CD4-positive, CD25-positive, alpha-beta regulatory T cell (primary cell): ENCODE measurements around the gene FHIT. TPM values are rescaled to one million over a fixed set of nuclear protein-coding genes. Genes with fewer than 3 reads are reported as not detected.
"Not testable (repeated sequence)": the region's sequence is repeated elsewhere in the genome, so short reads cannot be mapped to it uniquely, and the experiment has no call there.

Source experiments
- ATAC-seq, 2 donors: fragments of 150-1000 bp; cut with Tn5 transposase; one replicate each; pipeline ENCODE4 v1.10.0; 2021; ENCODE audit warnings: low read depth in 2 of 2, moderate number of reproducible peaks in 2 of 2, moderate library complexity in 1 of 2
- DNase-seq, 3 donors: peaks; one replicate each; pipeline versions ENCODE4 v3.0.0 to v3.0.0-alpha.2; 2012 to 2022; ENCODE audit warnings: mixed read lengths in 1 of 3
- H3K27ac ChIP-seq: one replicate; pipeline ENCODE4 v1.7.0; 2013; ENCODE audit warnings: mild to moderate bottlenecking, low read length; ENCODE audit not compliant: insufficient read depth, poor library complexity, severe bottlenecking
- H3K27me3 ChIP-seq: one replicate; pipeline ENCODE4 v1.7.0; 2013; ENCODE audit warnings: low read length; ENCODE audit not compliant: control insufficient read depth, insufficient read depth
- H3K36me3 ChIP-seq: one replicate; pipeline ENCODE4 v1.7.0; 2013; ENCODE audit warnings: mild to moderate bottlenecking, low read length, moderate library complexity; ENCODE audit not compliant: control insufficient read depth, insufficient read depth
- H3K4me1 ChIP-seq: 2 replicates; pipeline ENCODE4 v1.7.0; 2013; ENCODE audit warnings: mild to moderate bottlenecking, low read length; ENCODE audit not compliant: insufficient read depth, control insufficient read depth, poor library complexity, severe bottlenecking
- H3K4me3 ChIP-seq: one replicate; pipeline ENCODE4 v1.7.0; 2013; ENCODE audit warnings: low read depth, mild to moderate bottlenecking, low read length, moderate library complexity
- H3K9me3 ChIP-seq, 2 experiments: 1 replicate in 1 of 2; 2 replicates in 1 of 2; pipeline ENCODE4 v1.7.0; 2013; ENCODE audit warnings: low read length in 2 of 2, mild to moderate bottlenecking in 1 of 2, moderate library complexity in 1 of 2; ENCODE audit not compliant: control insufficient read depth in 2 of 2
- H3K27ac Mint-ChIP-seq, 3 donors: one replicate each; pipeline ENCODE4 v1.8.0; 2020 to 2022; ENCODE audit warnings: mild to moderate bottlenecking in 3 of 3, mixed read lengths in 3 of 3, moderate library complexity in 2 of 3
- H3K27me3 Mint-ChIP-seq: one replicate; pipeline ENCODE4 v1.8.0; 2022; ENCODE audit warnings: mild to moderate bottlenecking, mixed read lengths
- H3K36me3 Mint-ChIP-seq: one replicate; pipeline ENCODE4 v1.8.0; 2020; ENCODE audit warnings: mixed read lengths
- H3K4me1 Mint-ChIP-seq, 4 donors: one replicate each; pipeline ENCODE4 v1.8.0; 2020 to 2022; ENCODE audit warnings: mixed read lengths in 4 of 4, mild to moderate bottlenecking in 1 of 4
- H3K4me3 Mint-ChIP-seq, 4 donors: one replicate each; pipeline ENCODE4 v1.8.0; 2020 to 2022; ENCODE audit warnings: mild to moderate bottlenecking in 4 of 4, mixed read lengths in 4 of 4, moderate library complexity in 3 of 4
- H3K9me3 Mint-ChIP-seq, 7 donors: one replicate each; pipeline ENCODE4 v1.8.0; 2020 to 2022; ENCODE audit warnings: mixed read lengths in 7 of 7, mild to moderate bottlenecking in 3 of 7, moderate library complexity in 2 of 7
- polyA plus RNA-seq, 4 donors: library from polyadenylated mRNA; unstranded; fragments of 300-500 nt; fragmentation: Illumina TruSeq; gene quantifications; one replicate each; pipeline ENCODE4 v1.2.3, GENCODE V29; 2021
- total RNA-seq: library from RNA; stranded (reverse); gene quantifications from one replicate; pipeline ENCODE4 v1.2.3, GENCODE V29; 2022

Gene FHIT
- total and polyA plus RNA-seq, 5 donors from 2014 or later, result 7.8 to 120 (median 14.4) TPM

- H3K4me1 Mint-ChIP-seq, result no peaks in the 10 kb centered on the region
- no peak for ATAC-seq
These were observed 23.5 kb downstream of the FHIT start for GRCh38 chr3:61227799-61228198.

GRCh38 chr3:61226166-61226686, 25.0 kb downstream of the FHIT start:
- H3K4me3 Mint-ChIP-seq, result no peak overlapping the region
- H3K9me3 ChIP-seq, result no peaks in the 10 kb centered on the region
- DNase-seq (no peak), ATAC-seq (no peak)
- no peak overlapping the region for H3K4me3 ChIP-seq
- no peaks in the 10 kb centered on the region for H3K27me3 ChIP-seq
- peaks cover 0 to 4% (median 0%) of the 10 kb centered on the region in 7 donors for H3K9me3 Mint-ChIP-seq
- no peaks in the 10 kb centered on the region for H3K36me3 Mint-ChIP-seq
- H3K27ac ChIP-seq, result no peak overlapping the region
- H3K4me1 ChIP-seq, result no peaks in the 10 kb centered on the region
- H3K27ac Mint-ChIP-seq, result no peak overlapping the region
- H3K27me3 Mint-ChIP-seq, result no peaks in the 10 kb centered on the region
- no peaks in the 10 kb centered on the region for H3K36me3 ChIP-seq
- H3K4me1 Mint-ChIP-seq, result no peaks in the 10 kb centered on the region

More at GRCh38 chr3:61227799-61228198, 23.5 kb downstream of the FHIT start:
- Mint-ChIP-seq H3K27me3 (no peaks in the 10 kb centered on the region), H3K4me3 (no peak overlapping the region), H3K27ac (no peak overlapping the region), H3K36me3 (no peaks in the 10 kb centered on the region), H3K9me3 (peaks cover 0 to 4% (median 0%) of the 10 kb centered on the region in 7 donors)
- Histone ChIP-seq H3K4me1 (no peaks in the 10 kb centered on the region), H3K36me3 (no peaks in the 10 kb centered on the region), H3K27ac (no peak overlapping the region), H3K9me3 (no peaks in the 10 kb centered on the region), H3K27me3 (no peaks in the 10 kb centered on the region), H3K4me3 (no peak overlapping the region)
- DNase-seq, result no peak

GRCh38 chr3:61224823-61225222, 26.4 kb downstream of the FHIT start:
- DNase-seq (no peak), ATAC-seq (no peak)
- no peaks in the 10 kb centered on the region for H3K9me3 ChIP-seq
- H3K36me3 ChIP-seq, result no peaks in the 10 kb centered on the region
- H3K4me1 Mint-ChIP-seq, result no peaks in the 10 kb centered on the region
- H3K27me3 Mint-ChIP-seq, result no peaks in the 10 kb centered on the region
- H3K36me3 Mint-ChIP-seq, result no peaks in the 10 kb centered on the region
- no peak overlapping the region for H3K4me3 Mint-ChIP-seq
- H3K27ac ChIP-seq, result no peak overlapping the region
- H3K9me3 Mint-ChIP-seq, result peaks cover 0 to 5% (median 0%) of the 10 kb centered on the region in 7 donors
- no peak overlapping the region for H3K27ac Mint-ChIP-seq
- H3K4me3 ChIP-seq, result no peak overlapping the region
- H3K4me1 ChIP-seq, result no peaks in the 10 kb centered on the region
- H3K27me3 ChIP-seq, result no peaks in the 10 kb centered on the region

GRCh38 chr3:61223451-61223850, 27.8 kb downstream of the FHIT start:
- H3K4me3 Mint-ChIP-seq, result no peak overlapping the region
- no peaks in the 10 kb centered on the region for H3K4me1 Mint-ChIP-seq
- no peaks in the 10 kb centered on the region for H3K4me1 ChIP-seq
- H3K4me3 ChIP-seq, result no peak overlapping the region
- H3K36me3 ChIP-seq, result no peaks in the 10 kb centered on the region
- H3K9me3 ChIP-seq, result no peaks in the 10 kb centered on the region
- H3K9me3 Mint-ChIP-seq, result peaks cover 0 to 6% (median 0%) of the 10 kb centered on the region in 7 donors
- no peak overlapping the region for H3K27ac Mint-ChIP-seq
- H3K27ac ChIP-seq, result no peak overlapping the region
- DNase-seq (no peak), ATAC-seq (no peak)
- H3K27me3 Mint-ChIP-seq, result no peaks in the 10 kb centered on the region
- H3K27me3 ChIP-seq, result no peaks in the 10 kb centered on the region
- H3K36me3 Mint-ChIP-seq, result no peaks in the 10 kb centered on the region

GRCh38 chr3:61222467-61222866, 28.8 kb downstream of the FHIT start:
- Mint-ChIP-seq H3K27me3 (no peaks in the 10 kb centered on the region), H3K4me3 (no peak overlapping the region), H3K4me1 (no peaks in the 10 kb centered on the region), H3K27ac (no peak overlapping the region), H3K9me3 (peaks cover 0 to 6% (median 1%) of the 10 kb centered on the region in 7 donors), H3K36me3 (no peaks in the 10 kb centered on the region)
- no peak for DNase-seq
- H3K9me3 ChIP-seq, result no peaks in the 10 kb centered on the region
- no peaks in the 10 kb centered on the region for H3K4me1 ChIP-seq
- H3K27me3 ChIP-seq, result no peaks in the 10 kb centered on the region
- H3K36me3 ChIP-seq, result no peaks in the 10 kb centered on the region
- no peak for ATAC-seq
- H3K27ac ChIP-seq, result no peak overlapping the region
- no peak overlapping the region for H3K4me3 ChIP-seq

- no peaks in the 10 kb centered on the region for H3K9me3 ChIP-seq
- no peaks in the 10 kb centered on the region for H3K27me3 ChIP-seq
- no peak overlapping the region for H3K4me3 Mint-ChIP-seq
- H3K9me3 Mint-ChIP-seq, result peaks cover 0 to 6% (median 2%) of the 10 kb centered on the region in 7 donors
- H3K4me1 ChIP-seq, result no peaks in the 10 kb centered on the region
- DNase-seq (no peak), ATAC-seq (no peak)
- no peak overlapping the region for H3K27ac Mint-ChIP-seq
- no peak overlapping the region for H3K4me3 ChIP-seq
- no peak overlapping the region for H3K27ac ChIP-seq
- no peaks in the 10 kb centered on the region for H3K36me3 ChIP-seq
- H3K36me3 Mint-ChIP-seq, result no peaks in the 10 kb centered on the region
- H3K4me1 Mint-ChIP-seq, result no peaks in the 10 kb centered on the region
- H3K27me3 Mint-ChIP-seq, result no peaks in the 10 kb centered on the region
These were observed 29.4 kb downstream of the FHIT start for GRCh38 chr3:61221759-61222362.

GRCh38 chr3:61218504-61218903, 32.7 kb downstream of the FHIT start:
- DNase-seq (no peak), ATAC-seq (no peak)
- Histone ChIP-seq H3K4me1 (no peaks in the 10 kb centered on the region), H3K4me3 (no peak overlapping the region), H3K36me3 (no peaks in the 10 kb centered on the region), H3K9me3 (no peaks in the 10 kb centered on the region), H3K27ac (no peak overlapping the region), H3K27me3 (no peaks in the 10 kb centered on the region)
- peaks cover 0 to 6% (median 3%) of the 10 kb centered on the region in 7 donors for H3K9me3 Mint-ChIP-seq
- H3K27ac Mint-ChIP-seq, result no peak overlapping the region
- no peaks in the 10 kb centered on the region for H3K27me3 Mint-ChIP-seq
- no peak overlapping the region for H3K4me3 Mint-ChIP-seq
- H3K36me3 Mint-ChIP-seq, result no peaks in the 10 kb centered on the region
- H3K4me1 Mint-ChIP-seq, result no peaks in the 10 kb centered on the region

GRCh38 chr3:61216171-61216570, 35.1 kb downstream of the FHIT start:
- not testable (repeated sequence) for H3K9me3 ChIP-seq, ATAC-seq

More at GRCh38 chr3:61216171-61216570, 35.1 kb downstream of the FHIT start:
- H3K27me3 Mint-ChIP-seq, H3K4me3 ChIP-seq, H3K4me3 Mint-ChIP-seq, H3K36me3 ChIP-seq, H3K27me3 ChIP-seq, H3K4me1 Mint-ChIP-seq, H3K27ac ChIP-seq, H3K27ac Mint-ChIP-seq, DNase-seq, H3K36me3 Mint-ChIP-seq, H3K4me1 ChIP-seq, H3K9me3 Mint-ChIP-seq: not testable (repeated sequence)
